Gastrocnemius medialis (tissue), 4 donors: ENCODE results near the gene NSDHL. TPM values are rescaled to one million over a fixed set of nuclear protein-coding genes. Genes with fewer than 3 reads are reported as not detected.
A peak's percentile ranks its signal among the peaks of the same experiment; 100 is the strongest.
"Not testable (repeated sequence)": the region's sequence is repeated elsewhere in the genome, so short reads cannot be mapped to it uniquely, and the experiment has no call there.

Experiments used
- ATAC-seq, 2 donors: fragments of 150-250 bp; one replicate each; pipeline ENCODE4 v1.9.1; 2016
- DNase-seq, 2 donors: peaks; one replicate each; pipeline ENCODE4 v3.0.0-alpha.2; 2019
- H3K27ac ChIP-seq, 4 donors: fragments of 200-600 bp; sonication (generic); 1 replicate in 1 of 4; 2 replicates in 3 of 4; pipeline ENCODE4 v1.5.1; 2016 to 2018; ENCODE audit warnings: mild to moderate bottlenecking in 2 of 4, moderate library complexity in 1 of 4
- H3K27me3 ChIP-seq, 3 donors: fragments of 200-600 bp; sonication (generic) in 2 of 3; 1 replicate in 1 of 3; 2 replicates in 2 of 3; pipeline versions ENCODE4 v1.5.1 to v1.6.0; 2016 to 2019; ENCODE audit warnings: mild to moderate bottlenecking in 1 of 3, moderate library complexity in 1 of 3
- H3K36me3 ChIP-seq, 2 donors: fragments of 200-600 bp; sonication (generic) in 1 of 2; one replicate each; pipeline ENCODE4 v1.5.1; 2017 to 2018
- H3K4me1 ChIP-seq, 2 donors: fragments of 200-600 bp; sonication (generic) in 1 of 2; one replicate each; pipeline ENCODE4 v1.5.1; 2016 to 2017; ENCODE audit warnings: mild to moderate bottlenecking in 2 of 2
- H3K4me3 ChIP-seq, 4 donors: fragments of 200-600 bp; sonication (generic) in 3 of 4; 1 replicate in 1 of 4; 2 replicates in 3 of 4; pipeline ENCODE4 v1.5.1; 2016 to 2019; ENCODE audit warnings: mild to moderate bottlenecking in 2 of 4
- H3K9me3 ChIP-seq, 3 donors: fragments of 200-600 bp; sonication (generic) in 2 of 3; 1 replicate in 1 of 3; 2 replicates in 2 of 3; pipeline ENCODE4 v1.5.1; 2016 to 2019
- CTCF ChIP-seq, 5 experiments: fragments of 450-650 bp in 3 of 5; fragments of 200-600 bp in 2 of 5; sonication (generic) in 2 of 5; IDR thresholded peaks in 4 of 5; conservative IDR thresholded peaks in 1 of 5; 1 replicate in 4 of 5; 2 replicates in 1 of 5; pipeline ENCODE4 v1.5.1; 2016 to 2019; ENCODE audit warnings: antibody characterized with exemption in 5 of 5, mild to moderate bottlenecking in 3 of 5, moderate library complexity in 3 of 5
- POLR2A ChIP-seq, 2 donors: fragments of 450-650 bp; IDR thresholded peaks; one replicate each; pipeline ENCODE4 v1.6.1; 2017; ENCODE audit warnings: antibody characterized with exemption in 2 of 2, mild to moderate bottlenecking in 2 of 2, moderate library complexity in 2 of 2
- in situ Hi-C, 4 donors: fragments of 200-750 bp; cut with MboI; loops; one replicate each; pipeline versions ENCODE4 v1.15.0 to v1.8.0; 2017; ENCODE audit warnings: low sequenced_read_pairs in 4 of 4
- intact Hi-C: fragments of 100-400 bp; cut with DNase I; formaldehyde crosslinking; loops from one replicate; pipeline ENCODE4 v1.15.1; 2023; ENCODE audit warnings: low total_unique reads
- total RNA-seq, 4 donors: library from RNA; depleted of rRNA; stranded (reverse); fragments of >200 nt; gene quantifications; one replicate each; pipeline versions ENCODE4 v1.1.0 to v1.2.3, GENCODE V29; 2016

Gene NSDHL
- total RNA-seq, 4 donors from 2014 or later: 4.6 to 8.8 (median 6.2) TPM

GRCh38 chrX:152823657-152824056 is 7.2 kb upstream of the NSDHL start:
- TF ChIP-seq POLR2A (IDR thresholded peaks at IDR 0.05) (no peak), CTCF (IDR thresholded peaks at IDR 0.05 in 4 of 5, conservative IDR thresholded peaks at IDR 0.05 in 1 of 5) (no peak)
- H3K9me3 ChIP-seq: no peaks in the 10 kb centered on the region
- H3K4me1 ChIP-seq: no peaks in the 10 kb centered on the region
- no peak overlapping the region for H3K4me3 ChIP-seq
- no peaks in the 10 kb centered on the region for H3K27me3 ChIP-seq
- ATAC-seq (no peak), DNase-seq (no peak)
- in situ Hi-C loops (loop anchor here in 1 of 4 donors (25.0 kb wide), 1 partner anchor 1061 kb away; no protein-coding TSS in a partner anchor), intact Hi-C loops (no loop called here)
- no peak overlapping the region for H3K27ac ChIP-seq
- peaks cover 0 to 6% of the 10 kb centered on the region in 2 donors for H3K36me3 ChIP-seq

GRCh38 chrX:152824841-152825374 is 6.0 kb upstream of the NSDHL start:
- H3K4me3 ChIP-seq: no peak overlapping the region
- peaks cover 0 to 6% of the 10 kb centered on the region in 2 donors for H3K36me3 ChIP-seq
- TF ChIP-seq CTCF (IDR thresholded peaks at IDR 0.05 in 4 of 5, conservative IDR thresholded peaks at IDR 0.05 in 1 of 5) (no peak), POLR2A (IDR thresholded peaks at IDR 0.05) (no peak)
- no peak for ATAC-seq
- in situ Hi-C loops: loop anchor here in 1 of 4 donors (25.0 kb wide), 1 partner anchor 1063 kb away; no protein-coding TSS in a partner anchor
- H3K9me3 ChIP-seq: no peaks in the 10 kb centered on the region
- H3K27ac ChIP-seq: no peak overlapping the region
- no peak for DNase-seq
- H3K4me1 ChIP-seq: peaks cover under 1 to 5% of the 10 kb centered on the region in 2 donors
- no peaks in the 10 kb centered on the region for H3K27me3 ChIP-seq
- intact Hi-C loops: no loop called here

GRCh38 chrX:152831391-152831790 is 528 bp downstream of the NSDHL start:
- intact Hi-C loops (no loop called here), in situ Hi-C loops (no loop called here)
- DNase-seq (no peak), ATAC-seq (no peak)
- peaks cover 0 to 6% of the 10 kb centered on the region in 2 donors for H3K36me3 ChIP-seq
- TF ChIP-seq POLR2A (IDR thresholded peaks at IDR 0.05): no peak
- no peak for TF ChIP-seq CTCF (IDR thresholded peaks at IDR 0.05 in 4 of 5, conservative IDR thresholded peaks at IDR 0.05 in 1 of 5)
- peak overlapping the region; percentile 63 to 77 (median 68) for H3K4me3 ChIP-seq
- H3K9me3 ChIP-seq: no peaks in the 10 kb centered on the region
- H3K27me3 ChIP-seq: no peaks in the 10 kb centered on the region
- peaks cover 3 to 16% of the 10 kb centered on the region in 2 donors for H3K4me1 ChIP-seq
- H3K27ac ChIP-seq: peak overlapping the region; percentile 78 to 86 (median 80)

- peaks cover 3 to 16% of the 10 kb centered on the region in 2 donors for H3K4me1 ChIP-seq
- no peaks in the 10 kb centered on the region for H3K9me3 ChIP-seq
- H3K27ac ChIP-seq: no peak overlapping the region
- in situ Hi-C loops: no loop called here
- intact Hi-C loops: no loop called here
- H3K4me3 ChIP-seq: no peak overlapping the region
- ATAC-seq (no peak), DNase-seq (no peak)
- H3K27me3 ChIP-seq: no peaks in the 10 kb centered on the region
- peaks cover 0 to 2% of the 10 kb centered on the region in 2 donors for H3K36me3 ChIP-seq
- no peak for TF ChIP-seq POLR2A (IDR thresholded peaks at IDR 0.05)
- TF ChIP-seq CTCF (IDR thresholded peaks at IDR 0.05 in 4 of 5, conservative IDR thresholded peaks at IDR 0.05 in 1 of 5): no peak
These were observed 1.7 kb downstream of the NSDHL start for GRCh38 chrX:152832520-152832919.

- TF ChIP-seq CTCF (IDR thresholded peaks at IDR 0.05 in 4 of 5, conservative IDR thresholded peaks at IDR 0.05 in 1 of 5): no peak
- no peak for TF ChIP-seq POLR2A (IDR thresholded peaks at IDR 0.05)
- Histone ChIP-seq H3K4me3 (no peak overlapping the region), H3K4me1 (peaks cover 3 to 16% of the 10 kb centered on the region in 2 donors), H3K36me3 (no peaks in the 10 kb centered on the region), H3K27me3 (no peaks in the 10 kb centered on the region), H3K9me3 (no peaks in the 10 kb centered on the region), H3K27ac (no peak overlapping the region)
- DNase-seq (no peak), ATAC-seq (no peak)
- intact Hi-C loops: no loop called here
- in situ Hi-C loops: no loop called here
These were observed 2.5 kb downstream of the NSDHL start for GRCh38 chrX:152833378-152833777.

GRCh38 chrX:152835470-152835869 is 4.6 kb downstream of the NSDHL start:
- DNase-seq, H3K4me1 ChIP-seq, H3K9me3 ChIP-seq, H3K27ac ChIP-seq, in situ Hi-C loops, ATAC-seq, H3K4me3 ChIP-seq, intact Hi-C loops, H3K36me3 ChIP-seq, H3K27me3 ChIP-seq: not testable (repeated sequence)
